ENCODE results near the gene GTF2F1. TPM values are rescaled to one million over a fixed set of nuclear protein-coding genes. Genes with fewer than 3 reads are reported as not detected.

GTF2F1 gene
- total and polyA plus RNA-seq, 9 of the 15 experiments (the other 6 are each of a cell fraction or from before 2014, with no cell fraction given) = 4.7 to 75.4 (median 68.4) TPM

- TF ChIP-seq ZNF592 (IDR thresholded peaks at IDR 0.05) (no peak), ZNF134 (CRISPR knock-in tag; conservative IDR thresholded peaks at IDR 0.05) (no peak), ZNF695 (CRISPR knock-in tag; IDR thresholded peaks at IDR 0.05) (no peak), ZNF584 (CRISPR knock-in tag; IDR thresholded peaks at IDR 0.05; ENCODE audit: low read depth) (no peak), ZBTB49 (CRISPR knock-in tag; IDR thresholded peaks at IDR 0.05; ENCODE audit: borderline replicate concordance) (no peak), SMARCB1 (IDR thresholded peaks at IDR 0.05; ENCODE audit: insufficient read length, low read depth) (no peak), FOXP1 (CRISPR knock-in tag; IDR thresholded peaks at IDR 0.05) (no peak), ZNF197 (CRISPR knock-in tag; IDR thresholded peaks at IDR 0.05; ENCODE audit: low read depth) (no peak), SRSF7 (optimal IDR thresholded peaks at IDR 0.05; ENCODE audit: low read depth, low read length) (no peak), PRPF4 (IDR thresholded peaks at IDR 0.05; ENCODE audit: insufficient read depth, low read depth, low read length, poor library complexity, severe bottlenecking) (no peak), MTA3 (IDR thresholded peaks at IDR 0.05; ENCODE audit: borderline replicate concordance) (no peak)
- TF ChIP-seq, protein P1, sequence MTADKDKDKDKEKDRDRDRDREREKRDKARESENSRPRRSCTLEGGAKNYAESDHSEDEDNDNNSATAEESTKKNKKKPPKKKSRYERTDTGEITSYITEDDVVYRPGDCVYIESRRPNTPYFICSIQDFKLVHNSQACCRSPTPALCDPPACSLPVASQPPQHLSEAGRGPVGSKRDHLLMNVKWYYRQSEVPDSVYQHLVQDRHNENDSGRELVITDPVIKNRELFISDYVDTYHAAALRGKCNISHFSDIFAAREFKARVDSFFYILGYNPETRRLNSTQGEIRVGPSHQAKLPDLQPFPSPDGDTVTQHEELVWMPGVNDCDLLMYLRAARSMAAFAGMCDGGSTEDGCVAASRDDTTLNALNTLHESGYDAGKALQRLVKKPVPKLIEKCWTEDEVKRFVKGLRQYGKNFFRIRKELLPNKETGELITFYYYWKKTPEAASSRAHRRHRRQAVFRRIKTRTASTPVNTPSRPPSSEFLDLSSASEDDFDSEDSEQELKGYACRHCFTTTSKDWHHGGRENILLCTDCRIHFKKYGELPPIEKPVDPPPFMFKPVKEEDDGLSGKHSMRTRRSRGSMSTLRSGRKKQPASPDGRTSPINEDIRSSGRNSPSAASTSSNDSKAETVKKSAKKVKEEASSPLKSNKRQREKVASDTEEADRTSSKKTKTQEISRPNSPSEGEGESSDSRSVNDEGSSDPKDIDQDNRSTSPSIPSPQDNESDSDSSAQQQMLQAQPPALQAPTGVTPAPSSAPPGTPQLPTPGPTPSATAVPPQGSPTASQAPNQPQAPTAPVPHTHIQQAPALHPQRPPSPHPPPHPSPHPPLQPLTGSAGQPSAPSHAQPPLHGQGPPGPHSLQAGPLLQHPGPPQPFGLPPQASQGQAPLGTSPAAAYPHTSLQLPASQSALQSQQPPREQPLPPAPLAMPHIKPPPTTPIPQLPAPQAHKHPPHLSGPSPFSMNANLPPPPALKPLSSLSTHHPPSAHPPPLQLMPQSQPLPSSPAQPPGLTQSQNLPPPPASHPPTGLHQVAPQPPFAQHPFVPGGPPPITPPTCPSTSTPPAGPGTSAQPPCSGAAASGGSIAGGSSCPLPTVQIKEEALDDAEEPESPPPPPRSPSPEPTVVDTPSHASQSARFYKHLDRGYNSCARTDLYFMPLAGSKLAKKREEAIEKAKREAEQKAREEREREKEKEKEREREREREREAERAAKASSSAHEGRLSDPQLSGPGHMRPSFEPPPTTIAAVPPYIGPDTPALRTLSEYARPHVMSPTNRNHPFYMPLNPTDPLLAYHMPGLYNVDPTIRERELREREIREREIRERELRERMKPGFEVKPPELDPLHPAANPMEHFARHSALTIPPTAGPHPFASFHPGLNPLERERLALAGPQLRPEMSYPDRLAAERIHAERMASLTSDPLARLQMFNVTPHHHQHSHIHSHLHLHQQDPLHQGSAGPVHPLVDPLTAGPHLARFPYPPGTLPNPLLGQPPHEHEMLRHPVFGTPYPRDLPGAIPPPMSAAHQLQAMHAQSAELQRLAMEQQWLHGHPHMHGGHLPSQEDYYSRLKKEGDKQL (CRISPR knock-in tag; IDR thresholded peaks at IDR 0.05; ENCODE audit: borderline replicate concordance) = no peak
These were observed 19.2 kb downstream of the GTF2F1 start (continued) for GRCh38 chr19:6373813-6374108.

Measured in K562 (cell line).